Upper lobe of left lung (tissue), 4 donors: Measurements from ENCODE around the gene TNFSF10.

Experiments
- CTCF ChIP-seq, 6 experiments: fragments of 450-650 bp in 4 of 6; fragments of 200-600 bp in 2 of 6; sonication (generic) in 2 of 6; IDR thresholded peaks; one replicate each; pipeline ENCODE4 v1.5.1; 2016 to 2019; ENCODE audit warnings: antibody characterized with exemption in 6 of 6
- POLR2A ChIP-seq, 4 donors: fragments of 450-650 bp; IDR thresholded peaks; one replicate each; pipeline ENCODE4 v1.5.1; 2016 to 2017; ENCODE audit warnings: antibody characterized with exemption in 4 of 4, mild to moderate bottlenecking in 2 of 4
- POLR2AphosphoS5 ChIP-seq, 2 donors: sonication (generic); formaldehyde crosslinking; IDR thresholded peaks; one replicate each; pipeline ENCODE4 v1.5.1; 2017; ENCODE audit warnings: antibody characterized with exemption in 2 of 2

GRCh38 chr3:172464306-172464705, 58.9 kb downstream of the TNFSF10 start:
- TF ChIP-seq CTCF (IDR thresholded peaks at IDR 0.05): no peak
- no peak for TF ChIP-seq POLR2A (IDR thresholded peaks at IDR 0.05)
- no peak for TF ChIP-seq POLR2AphosphoS5 (IDR thresholded peaks at IDR 0.05)
